HG02642 (cell line): ENCODE data around the gene CLDN5.

Experiments
- ATAC-seq: cut with Tn5 transposase; IDR thresholded peaks from one replicate; pipeline ENCODE4 v1.9.1; 2021; ENCODE audit warnings: mild to moderate bottlenecking; ENCODE audit not compliant: unreplicated experiment, poor library complexity

CLDN5 gene

DNA sequence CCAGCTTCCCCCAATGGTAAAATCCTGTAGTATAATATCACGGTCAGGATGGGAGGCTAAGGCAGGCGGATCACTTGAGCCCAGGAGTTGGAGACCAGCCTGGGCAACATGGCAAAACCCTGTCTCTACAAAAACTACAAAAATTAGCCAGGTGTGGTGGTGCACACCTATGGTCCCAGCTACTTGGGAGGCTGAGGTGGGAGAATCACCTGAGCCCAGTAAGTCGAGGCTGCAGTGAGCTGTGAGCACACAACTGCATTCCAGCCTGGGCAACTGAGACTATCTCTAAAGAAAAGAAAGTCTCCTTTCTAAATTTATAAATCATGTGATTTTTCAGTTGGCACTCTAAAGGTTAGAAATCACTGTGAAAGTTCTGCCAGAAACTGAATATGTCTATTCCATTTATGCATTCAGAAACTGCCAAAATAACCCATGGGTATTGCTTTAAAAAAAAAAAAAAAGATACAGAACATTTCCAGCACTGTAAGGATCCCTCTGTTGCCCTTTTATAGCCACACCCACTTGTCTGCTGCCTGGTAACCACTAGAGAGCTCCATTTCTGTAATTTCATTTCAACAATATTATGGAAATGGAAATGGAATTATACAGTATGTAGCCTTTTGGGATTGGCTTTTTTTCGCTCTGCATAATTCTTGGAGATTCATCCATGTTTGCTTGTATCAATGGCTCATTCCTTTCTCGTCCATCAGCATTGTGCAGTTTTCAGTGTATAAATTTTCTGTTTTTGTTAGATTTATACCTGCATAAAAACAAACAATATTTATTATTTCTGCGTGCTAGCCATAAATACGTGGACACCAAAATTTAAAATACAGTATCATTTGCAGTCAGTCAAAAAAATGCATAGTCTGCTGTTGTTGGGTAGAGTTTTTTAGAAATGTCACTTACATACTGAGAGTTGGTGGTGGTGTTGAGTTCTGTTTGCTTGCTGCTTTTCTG is 35.0 kb downstream of the CLDN5 start:
- no peak for ATAC-seq

- no peak for ATAC-seq
These were observed 35.9 kb downstream of the CLDN5 start for GRCh38 chr22:19488285-19488684.

- ATAC-seq = no peak
These were observed 40.5 kb downstream of the CLDN5 start for GRCh38 chr22:19483481-19484244.

DNA sequence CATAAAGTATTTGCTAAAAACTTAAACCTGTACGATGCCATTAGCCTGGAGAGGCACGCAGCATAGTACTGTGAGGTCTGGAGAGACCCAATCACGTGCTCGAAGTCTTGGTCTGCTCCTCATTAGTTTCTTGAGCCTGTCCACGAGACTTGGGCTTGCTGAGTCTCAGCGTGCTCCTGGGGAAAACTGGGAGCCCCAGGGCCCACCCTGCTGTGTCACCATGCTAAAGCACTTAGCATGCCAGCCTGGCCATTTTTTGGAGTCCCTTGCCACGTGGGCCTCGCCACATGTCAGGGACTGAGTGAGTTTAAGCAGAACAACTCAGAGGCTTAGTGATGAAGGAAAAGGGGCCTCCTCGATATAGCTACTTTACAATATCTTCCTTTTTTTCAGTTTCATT is 41.9 kb downstream of the CLDN5 start:
- ATAC-seq = no peak

DNA sequence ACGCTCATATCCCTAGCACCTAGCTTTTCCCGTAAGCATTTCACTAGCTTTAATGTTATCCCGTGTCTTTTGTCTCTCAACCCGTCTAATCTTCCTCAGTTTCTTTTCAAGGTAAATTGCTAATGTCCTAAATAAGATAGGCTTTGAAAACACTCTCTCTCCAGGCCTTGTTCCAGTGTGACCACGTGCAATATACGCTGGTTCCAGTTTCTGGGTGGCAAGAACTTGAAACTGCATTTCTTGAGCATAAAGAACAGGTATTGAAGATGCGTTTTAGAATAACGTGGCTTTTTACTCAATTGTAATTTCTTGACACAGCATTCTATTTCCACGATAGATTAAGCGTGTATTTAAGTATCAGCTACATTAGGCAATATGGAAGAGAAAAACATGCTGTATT is 43.4 kb downstream of the CLDN5 start:
- ATAC-seq = no peak

DNA sequence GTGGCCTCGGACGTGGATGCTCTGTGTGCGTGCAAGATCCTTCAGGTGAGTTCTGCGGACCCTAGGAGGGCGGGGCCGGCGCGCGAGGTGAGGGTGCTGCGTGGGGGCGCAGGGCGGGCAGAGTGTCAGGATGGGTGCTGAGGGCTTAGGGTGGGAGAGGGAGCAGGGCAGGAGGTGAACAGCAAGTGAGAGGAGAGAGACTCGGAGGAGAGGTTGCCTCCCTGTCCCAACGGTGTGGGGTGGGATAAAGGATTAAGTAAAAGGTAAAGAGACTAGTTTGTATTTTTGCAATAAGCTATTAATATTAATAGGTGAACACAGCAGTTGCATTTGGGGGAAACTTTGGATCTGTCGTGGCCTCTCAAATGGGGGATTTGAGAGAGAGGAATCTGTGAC is 44.0 kb downstream of the CLDN5 start:
- peak; percentile 2 for ATAC-seq

GRCh38 chr22:19479355-19480172 is 44.6 kb downstream of the CLDN5 start, which contains the start of gene CDC45:
Gene CDC45 (plus strand): TSS chr22:19479920. CDS start chr22:19479969, 49 bp downstream.
- peak; percentile 82 for ATAC-seq

DNA sequence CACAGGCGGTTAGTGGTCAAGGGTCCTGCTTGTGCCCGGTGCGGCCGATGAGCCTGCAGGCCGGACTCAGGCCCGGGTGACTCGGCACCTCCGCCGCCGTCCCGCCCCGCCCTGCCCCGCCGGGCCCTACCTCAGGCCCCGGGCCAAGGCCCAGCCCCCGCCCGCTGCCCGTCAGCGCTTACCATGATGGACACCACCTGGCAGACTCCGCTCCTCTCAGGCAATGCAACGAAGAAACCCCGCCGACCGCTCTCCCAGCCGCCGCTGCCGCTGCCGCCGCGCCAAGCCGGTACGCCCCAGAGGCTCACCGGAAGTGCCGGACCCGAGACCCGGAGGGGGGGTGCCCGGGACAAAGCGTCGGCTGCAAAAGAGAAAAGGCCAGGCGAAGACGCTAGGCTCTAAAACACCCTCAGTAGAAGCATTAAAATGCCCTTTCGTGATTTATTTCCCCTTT is 45.3 kb downstream of the CLDN5 start, which contains the start of gene UFD1:
Gene UFD1 (minus strand): TSS at position 293 of the 454 bp plus-strand sequence. CDS start 108 bp downstream, at position 185.
- peak; percentile 67 for ATAC-seq

- no peak for ATAC-seq
These were observed 45.9 kb downstream of the CLDN5 start for GRCh38 chr22:19478045-19478900.

DNA sequence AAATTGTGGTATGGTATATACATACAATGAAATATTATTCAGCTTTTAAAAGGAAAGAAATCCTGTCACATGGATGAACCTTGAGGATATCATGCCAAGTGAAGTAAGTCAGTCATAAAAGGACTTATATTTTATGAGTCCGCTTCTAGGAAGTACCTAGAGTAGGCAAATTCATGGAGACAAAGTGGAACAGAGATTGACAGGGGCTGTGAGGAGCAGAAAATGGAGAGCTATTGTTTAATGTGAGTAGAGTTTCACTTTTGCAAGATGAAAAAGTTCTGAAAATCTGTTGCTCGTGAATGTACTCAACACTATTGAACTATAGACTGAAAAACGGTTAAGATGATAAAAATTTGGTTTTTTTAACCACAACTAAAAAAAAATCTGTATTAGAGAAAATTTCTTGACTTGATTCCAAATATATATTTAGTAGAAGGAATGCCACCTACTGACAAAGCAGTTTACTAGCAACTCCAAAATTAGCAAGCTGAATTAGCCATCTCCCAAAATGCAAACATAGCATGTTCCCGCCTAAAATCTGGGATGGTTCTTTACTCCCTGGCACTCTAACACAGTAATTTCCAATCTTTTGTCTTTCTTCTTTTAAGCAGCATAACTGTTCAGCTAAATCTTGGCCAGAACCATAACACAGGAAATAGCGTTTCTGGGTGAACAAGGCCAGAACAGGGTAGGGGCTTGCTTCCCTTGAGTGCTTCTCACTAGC is 46.7 kb downstream of the CLDN5 start:
- ATAC-seq = no peak

DNA sequence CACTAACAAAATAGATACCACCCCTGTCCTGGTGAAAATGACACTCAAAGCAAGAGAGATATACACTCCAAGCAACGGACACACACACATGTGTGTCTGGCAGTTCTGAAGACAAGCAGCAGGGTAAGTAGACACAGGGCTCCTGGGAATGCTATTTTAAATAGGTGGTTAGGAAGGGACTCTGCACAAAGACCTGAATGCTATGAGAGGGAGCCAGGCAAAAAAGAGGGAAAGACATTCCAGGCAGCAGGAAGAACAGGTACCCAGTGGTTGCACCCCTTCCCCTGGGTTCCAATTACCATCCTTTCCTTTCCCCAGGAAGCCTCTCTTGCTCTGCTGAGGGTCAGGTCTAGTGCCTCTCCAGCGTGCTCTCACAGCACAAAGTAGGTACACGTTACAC is 48.2 kb downstream of the CLDN5 start:
- no peak for ATAC-seq

GRCh38 chr22:19473578-19473977 is 50.6 kb downstream of the CLDN5 start:
- no peak for ATAC-seq
